OCI-LY3 (cell line): ENCODE data around the gene RNF44.

Experiments
- H2AFZ ChIP-seq: fragments of 200-600, 300-600 bp; shearing (Covaris generic); 2 replicates; pipeline ENCODE4 v1.6.0; 2014; ENCODE audit warnings: antibody characterized with exemption, low read depth, low read length
- H3K27ac ChIP-seq: fragments of 200-600, 300-600 bp; sonication (generic); 2 replicates; pipeline ENCODE4 v1.5.1; 2014; ENCODE audit warnings: mild to moderate bottlenecking, low read length, moderate library complexity, mixed read lengths
- H3K27me3 ChIP-seq: fragments of 200-600, 300-600 bp; sonication (generic); 2 replicates; pipeline ENCODE4 v1.6.1; 2014; ENCODE audit warnings: low read depth, low read length, mixed read lengths
- H3K36me3 ChIP-seq: fragments of 200-600, 300-600 bp; sonication (generic); replicated peaks from 2 replicates; pipeline ENCODE3; 2014; ENCODE audit warnings: low read depth, low read length, mixed read lengths
- H3K4me1 ChIP-seq: fragments of 300-600, 200-600 bp; sonication (generic); 2 replicates; pipeline ENCODE4 v1.6.1; 2014; ENCODE audit warnings: low read length, mixed read lengths
- H3K4me2 ChIP-seq: fragments of 200-600, 300-600 bp; sonication (generic); 2 replicates; pipeline ENCODE4 v1.6.1; 2014; ENCODE audit warnings: low read length, mixed read lengths
- H3K4me3 ChIP-seq: fragments of 300-600, 200-600 bp; sonication (generic); 2 replicates; pipeline ENCODE4 v1.5.1; 2014; ENCODE audit warnings: antibody characterized with exemption, mild to moderate bottlenecking, low read length, moderate library complexity
- H3K79me2 ChIP-seq: fragments of 300-600, 200-600 bp; shearing (Covaris generic); 2 replicates; pipeline ENCODE4 v1.6.1; 2014; ENCODE audit warnings: mild to moderate bottlenecking, low read length, mixed read lengths
- H3K9ac ChIP-seq: fragments of 300-600, 200-600 bp; shearing (Covaris generic); 2 replicates; pipeline ENCODE4 v1.6.0; 2014; ENCODE audit warnings: mild to moderate bottlenecking, low read length, moderate library complexity
- H3K9me3 ChIP-seq: fragments of 200-600, 300-600 bp; shearing (Covaris generic); 2 replicates; pipeline ENCODE4 v1.6.1; 2014; ENCODE audit warnings: low read length, mixed read lengths; ENCODE audit not compliant: insufficient read depth
- H4K20me1 ChIP-seq: fragments of 200-600, 300-600 bp; sonication (generic); 2 replicates; pipeline ENCODE4 v1.6.1; 2016; ENCODE audit warnings: low read length, mixed read lengths; ENCODE audit not compliant: insufficient read depth
- EZH2phosphoT487 ChIP-seq: fragments of 200-600 bp; shearing (Covaris generic); IDR thresholded peaks from 2 replicates; pipeline ENCODE4 v1.6.1; 2018; ENCODE audit warnings: antibody characterized with exemption, mixed run types, low read depth
- TF ChIP-seq, protein P1 (sequence below): fragments of 200-600, 300-600 bp; sonication (generic); IDR thresholded peaks from 2 replicates; pipeline ENCODE4 v1.5.1; 2014; ENCODE audit warnings: antibody characterized with exemption, low read length, low read depth

The RNF44 gene

DNA sequence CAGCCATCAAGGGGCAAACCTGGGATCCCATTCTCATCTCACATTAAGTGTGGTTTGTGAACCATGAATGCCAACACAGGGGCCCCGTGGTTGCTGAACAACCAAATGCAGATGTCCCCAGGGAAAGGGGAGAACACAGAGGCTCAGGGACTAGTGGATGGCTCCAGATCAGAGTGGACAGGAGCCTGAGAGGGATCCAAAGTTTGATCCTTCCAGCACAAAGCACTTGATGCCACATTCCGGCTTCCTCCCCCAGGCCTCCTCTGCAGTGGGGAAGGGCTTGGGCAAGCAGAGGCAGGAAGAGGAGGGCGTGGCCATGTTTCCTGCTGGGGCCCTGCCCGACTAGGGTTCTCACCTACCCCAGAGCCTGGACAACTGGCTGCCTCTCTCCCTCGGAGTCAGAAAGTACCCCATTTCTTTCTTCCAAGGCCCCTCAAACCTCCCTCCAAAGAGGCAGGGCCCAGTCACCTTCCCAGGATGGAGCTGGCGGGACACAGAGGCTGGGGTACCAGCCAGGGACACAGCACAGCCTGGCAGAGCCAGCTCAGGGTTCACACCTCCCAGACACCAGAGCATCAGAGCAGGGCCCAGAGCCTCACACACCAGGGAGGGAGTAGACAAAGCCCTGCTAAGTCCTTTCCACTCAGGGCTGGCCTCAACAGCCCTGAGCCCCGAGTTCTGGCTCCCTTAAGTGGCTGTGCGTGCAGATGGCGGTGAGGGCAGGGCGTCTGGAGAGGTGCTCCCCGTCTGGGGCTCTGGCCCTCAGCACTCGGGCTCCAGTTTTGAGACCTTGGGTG is 4.3 kb upstream of the RNF44 start:
- Histone ChIP-seq H3K79me2 (peaks cover 5% of the 10 kb centered on the region), H3K27me3 (no peaks in the 10 kb centered on the region), H3K9ac (no peak overlapping the region), H4K20me1 (no peaks in the 10 kb centered on the region), H3K4me1 (peaks cover 29% of the 10 kb centered on the region), H3K36me3 (no peaks in the 10 kb centered on the region), H3K4me3 (no peak overlapping the region), H3K27ac (no peak overlapping the region), H2AFZ (no peak overlapping the region), H3K9me3 (no peaks in the 10 kb centered on the region), H3K4me2 (peak overlapping the region; percentile 100)
- TF ChIP-seq, protein P1, sequence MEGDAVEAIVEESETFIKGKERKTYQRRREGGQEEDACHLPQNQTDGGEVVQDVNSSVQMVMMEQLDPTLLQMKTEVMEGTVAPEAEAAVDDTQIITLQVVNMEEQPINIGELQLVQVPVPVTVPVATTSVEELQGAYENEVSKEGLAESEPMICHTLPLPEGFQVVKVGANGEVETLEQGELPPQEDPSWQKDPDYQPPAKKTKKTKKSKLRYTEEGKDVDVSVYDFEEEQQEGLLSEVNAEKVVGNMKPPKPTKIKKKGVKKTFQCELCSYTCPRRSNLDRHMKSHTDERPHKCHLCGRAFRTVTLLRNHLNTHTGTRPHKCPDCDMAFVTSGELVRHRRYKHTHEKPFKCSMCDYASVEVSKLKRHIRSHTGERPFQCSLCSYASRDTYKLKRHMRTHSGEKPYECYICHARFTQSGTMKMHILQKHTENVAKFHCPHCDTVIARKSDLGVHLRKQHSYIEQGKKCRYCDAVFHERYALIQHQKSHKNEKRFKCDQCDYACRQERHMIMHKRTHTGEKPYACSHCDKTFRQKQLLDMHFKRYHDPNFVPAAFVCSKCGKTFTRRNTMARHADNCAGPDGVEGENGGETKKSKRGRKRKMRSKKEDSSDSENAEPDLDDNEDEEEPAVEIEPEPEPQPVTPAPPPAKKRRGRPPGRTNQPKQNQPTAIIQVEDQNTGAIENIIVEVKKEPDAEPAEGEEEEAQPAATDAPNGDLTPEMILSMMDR, result no peak
- TF ChIP-seq EZH2phosphoT487, result no peak

GRCh38 chr5:176540956-176541337 is 3.7 kb upstream of the RNF44 start:
- Histone ChIP-seq H3K79me2 (peaks cover 11% of the 10 kb centered on the region), H3K36me3 (no peaks in the 10 kb centered on the region), H3K27ac (no peak overlapping the region), H3K4me2 (no peak overlapping the region), H4K20me1 (no peaks in the 10 kb centered on the region), H3K9ac (no peak overlapping the region), H3K4me1 (peaks cover 29% of the 10 kb centered on the region), H3K27me3 (no peaks in the 10 kb centered on the region), H3K9me3 (no peaks in the 10 kb centered on the region), H3K4me3 (no peak overlapping the region), H2AFZ (no peak overlapping the region)
- TF ChIP-seq, protein P1, result no peak
- no peak for TF ChIP-seq EZH2phosphoT487

- Histone ChIP-seq H2AFZ (no peak overlapping the region), H3K36me3 (no peaks in the 10 kb centered on the region), H3K79me2 (peaks cover 16% of the 10 kb centered on the region), H3K27ac (no peak overlapping the region), H3K9me3 (no peaks in the 10 kb centered on the region), H3K4me2 (no peak overlapping the region), H3K27me3 (no peaks in the 10 kb centered on the region), H3K4me3 (no peak overlapping the region), H3K9ac (no peak overlapping the region), H4K20me1 (no peaks in the 10 kb centered on the region), H3K4me1 (peaks cover 30% of the 10 kb centered on the region)
- no peak for TF ChIP-seq EZH2phosphoT487
- TF ChIP-seq, protein P1, result no peak
Measured at GRCh38 chr5:176540476-176540899, 3.3 kb upstream of the RNF44 start.

DNA sequence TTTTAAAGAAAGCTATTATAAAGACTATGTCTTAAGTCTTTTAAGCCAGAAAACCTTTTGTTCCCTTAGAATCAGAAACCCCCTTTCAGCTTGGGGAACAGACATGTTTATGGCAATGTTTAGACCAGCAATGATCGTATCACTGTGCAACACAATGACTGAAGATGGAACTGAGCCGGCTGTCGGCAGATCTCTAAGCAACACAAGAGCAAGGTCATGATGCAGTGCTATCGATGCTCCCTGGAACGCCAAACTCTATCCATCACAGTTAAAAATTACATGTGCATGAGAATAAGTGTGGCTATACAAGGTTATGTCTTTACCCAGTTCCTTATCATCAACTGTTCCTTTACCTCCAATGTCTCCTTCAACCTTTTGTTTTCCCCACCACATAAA is 1.8 kb upstream of the RNF44 start:
- H4K20me1 ChIP-seq, result peaks cover 13% of the 10 kb centered on the region
- H3K4me2 ChIP-seq, result 0 out of 2 replicates have a peak overlapping the region, but pooled peaks have one; percentile 80
- peaks cover 40% of the 10 kb centered on the region for H3K4me1 ChIP-seq
- peaks cover 31% of the 10 kb centered on the region for H3K79me2 ChIP-seq
- H3K27me3 ChIP-seq, result no peaks in the 10 kb centered on the region
- H3K9ac ChIP-seq, result no peak overlapping the region
- no peak overlapping the region for H3K27ac ChIP-seq
- H2AFZ ChIP-seq, result no peak overlapping the region
- no peak overlapping the region for H3K4me3 ChIP-seq
- TF ChIP-seq, protein P1, result no peak
- TF ChIP-seq EZH2phosphoT487, result no peak
- H3K36me3 ChIP-seq, result peaks cover 8% of the 10 kb centered on the region
- H3K9me3 ChIP-seq, result no peaks in the 10 kb centered on the region
